ENCODE results near the gene BANP.

- TF ChIP-seq, protein P1, sequence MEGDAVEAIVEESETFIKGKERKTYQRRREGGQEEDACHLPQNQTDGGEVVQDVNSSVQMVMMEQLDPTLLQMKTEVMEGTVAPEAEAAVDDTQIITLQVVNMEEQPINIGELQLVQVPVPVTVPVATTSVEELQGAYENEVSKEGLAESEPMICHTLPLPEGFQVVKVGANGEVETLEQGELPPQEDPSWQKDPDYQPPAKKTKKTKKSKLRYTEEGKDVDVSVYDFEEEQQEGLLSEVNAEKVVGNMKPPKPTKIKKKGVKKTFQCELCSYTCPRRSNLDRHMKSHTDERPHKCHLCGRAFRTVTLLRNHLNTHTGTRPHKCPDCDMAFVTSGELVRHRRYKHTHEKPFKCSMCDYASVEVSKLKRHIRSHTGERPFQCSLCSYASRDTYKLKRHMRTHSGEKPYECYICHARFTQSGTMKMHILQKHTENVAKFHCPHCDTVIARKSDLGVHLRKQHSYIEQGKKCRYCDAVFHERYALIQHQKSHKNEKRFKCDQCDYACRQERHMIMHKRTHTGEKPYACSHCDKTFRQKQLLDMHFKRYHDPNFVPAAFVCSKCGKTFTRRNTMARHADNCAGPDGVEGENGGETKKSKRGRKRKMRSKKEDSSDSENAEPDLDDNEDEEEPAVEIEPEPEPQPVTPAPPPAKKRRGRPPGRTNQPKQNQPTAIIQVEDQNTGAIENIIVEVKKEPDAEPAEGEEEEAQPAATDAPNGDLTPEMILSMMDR (conservative IDR thresholded peaks at IDR 0.05; ENCODE audit: low read depth, low read length) = no peak
- TF ChIP-seq EZH2 (IDR thresholded peaks at IDR 0.05; ENCODE audit: low read length, unreplicated experiment) = no peak
Observed at GRCh38 chr16:88014954-88015805, 63.9 kb downstream of the BANP start.

Measured in PC-3 (cell line).